Measurements from ENCODE around the gene NUAK1. TPM values are rescaled to one million over a fixed set of nuclear protein-coding genes. Genes with fewer than 3 reads are reported as not detected.

NUAK1 gene
- total RNA-seq, 1 experiment from 2014 or later: 7.9 TPM

DNA sequence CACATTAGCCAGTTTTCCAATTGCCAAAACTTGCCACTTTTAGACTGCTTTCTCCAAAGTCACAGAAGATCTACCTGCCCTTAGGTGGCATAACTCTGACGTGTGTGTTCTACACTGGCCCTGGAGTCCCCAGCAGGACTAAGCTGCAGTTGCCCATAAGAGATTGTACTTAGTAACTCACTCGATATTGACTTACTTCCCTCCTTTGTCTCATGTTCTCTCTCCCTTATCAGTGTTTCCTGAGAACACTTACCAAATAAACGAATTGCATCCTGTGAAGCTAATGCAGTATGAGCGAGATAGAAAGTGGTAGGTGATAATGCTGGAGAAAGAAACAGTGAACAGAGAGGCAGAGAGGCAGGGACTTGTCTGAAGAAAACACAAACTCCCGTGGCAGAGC, 117.2 kb downstream of the NUAK1 start:
- intact Hi-C loops (cut with micrococcal nuclease; ENCODE audit: unreplicated experiment): no loop called here
- no peak overlapping the region for H3K4me3 ChIP-seq
- H3K79me2 ChIP-seq (ENCODE audit: low read depth): no peaks in the 10 kb centered on the region
- no peak overlapping the region for H3K4me2 ChIP-seq
- no peaks in the 10 kb centered on the region for H3K36me3 ChIP-seq (ENCODE audit: low read depth)
- no peak overlapping the region; the same call in 1 of the 2 replicates for H2AFZ ChIP-seq
- ChIA-PET POLR2A (ENCODE audit: unreplicated experiment) (no interaction called here), CTCF (no interaction called here)
- no peak overlapping the region for H3K27ac ChIP-seq
- TF ChIP-seq CTCF (conservative IDR thresholded peaks at IDR 0.05): no peak
- no peak for TF ChIP-seq EZH2 (IDR thresholded peaks at IDR 0.05; ENCODE audit: low read depth)
- no TSS peak for BruUV-seq (replicated peaks)
- no peaks in the 10 kb centered on the region for H4K20me1 ChIP-seq (ENCODE audit: insufficient read depth)
- H3K4me1 ChIP-seq (replicated peaks; ENCODE audit: insufficient read depth): no peaks in the 10 kb centered on the region
- no peaks in the 10 kb centered on the region for H3F3A ChIP-seq (ENCODE audit: insufficient read depth, low read depth)
- H3K9me3 ChIP-seq (ENCODE audit: insufficient read depth, low read depth): peaks cover 17% of the 10 kb centered on the region
- DNase-seq: no peak
- H3K9me2 ChIP-seq (ENCODE audit: insufficient read depth): no peaks in the 10 kb centered on the region
- H3K27me3 ChIP-seq (ENCODE audit: insufficient read depth, low read depth): no peaks in the 10 kb centered on the region

GRCh38 chr12:106020736-106021135, 118.0 kb downstream of the NUAK1 start:
- no TSS peak for BruUV-seq (replicated peaks)
- Histone ChIP-seq H3K9me3 (ENCODE audit: insufficient read depth, low read depth) (peaks cover 17% of the 10 kb centered on the region), H3F3A (ENCODE audit: insufficient read depth, low read depth) (no peaks in the 10 kb centered on the region), H2AFZ (no peak overlapping the region), H3K4me2 (no peak overlapping the region), H4K20me1 (ENCODE audit: insufficient read depth) (no peaks in the 10 kb centered on the region), H3K9me2 (ENCODE audit: insufficient read depth) (no peaks in the 10 kb centered on the region), H3K4me3 (no peak overlapping the region), H3K36me3 (ENCODE audit: low read depth) (no peaks in the 10 kb centered on the region), H3K4me1 (replicated peaks; ENCODE audit: insufficient read depth) (no peaks in the 10 kb centered on the region), H3K27me3 (ENCODE audit: insufficient read depth, low read depth) (no peaks in the 10 kb centered on the region), H3K27ac (no peak overlapping the region), H3K79me2 (ENCODE audit: low read depth) (no peaks in the 10 kb centered on the region)
- intact Hi-C loops (cut with micrococcal nuclease; ENCODE audit: unreplicated experiment): no loop called here
- ChIA-PET CTCF (interaction anchor here (0.7 kb wide), 1 partner anchor 90 kb away, joined by 3 read pairs; no protein-coding TSS in a partner anchor), POLR2A (ENCODE audit: unreplicated experiment) (no interaction called here)
- TF ChIP-seq CTCF (conservative IDR thresholded peaks at IDR 0.05) (no peak), EZH2 (IDR thresholded peaks at IDR 0.05; ENCODE audit: low read depth) (no peak)
- no peak for DNase-seq

DNA sequence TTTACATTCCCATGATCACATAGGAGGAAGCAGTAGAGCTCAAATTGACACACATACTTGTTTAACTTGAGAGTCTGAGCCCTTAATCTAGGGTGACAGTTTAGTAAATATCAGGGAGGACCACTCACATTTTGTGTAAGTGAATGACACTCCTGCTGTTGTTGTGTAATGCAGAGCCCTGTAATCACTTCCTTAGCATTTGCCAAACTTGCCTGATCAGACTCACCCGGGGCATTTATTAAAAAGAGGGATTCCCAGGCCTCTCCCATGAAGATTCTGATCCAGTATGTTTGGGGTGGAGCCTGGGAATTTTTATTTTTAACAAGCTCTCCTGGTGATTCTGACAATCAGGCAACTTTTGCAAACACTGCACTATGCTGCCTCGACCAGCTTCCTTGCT, 119.6 kb downstream of the NUAK1 start:
- CTCF ChIA-PET: no interaction called here
- BruUV-seq (replicated peaks): no TSS peak
- Histone ChIP-seq H3K79me2 (ENCODE audit: low read depth) (no peaks in the 10 kb centered on the region), H3F3A (ENCODE audit: insufficient read depth, low read depth) (no peaks in the 10 kb centered on the region), H3K9me2 (ENCODE audit: insufficient read depth) (no peaks in the 10 kb centered on the region), H4K20me1 (ENCODE audit: insufficient read depth) (no peaks in the 10 kb centered on the region), H3K9me3 (ENCODE audit: insufficient read depth, low read depth) (peaks cover 17% of the 10 kb centered on the region), H3K36me3 (ENCODE audit: low read depth) (no peaks in the 10 kb centered on the region), H3K27me3 (ENCODE audit: insufficient read depth, low read depth) (no peaks in the 10 kb centered on the region), H2AFZ (no peak overlapping the region), H3K27ac (no peak overlapping the region), H3K4me1 (replicated peaks; ENCODE audit: insufficient read depth) (no peaks in the 10 kb centered on the region), H3K4me2 (no peak overlapping the region), H3K4me3 (no peak overlapping the region)
- DNase-seq: no peak
- intact Hi-C loops (cut with micrococcal nuclease; ENCODE audit: unreplicated experiment): no loop called here
- TF ChIP-seq EZH2 (IDR thresholded peaks at IDR 0.05; ENCODE audit: low read depth) (no peak), CTCF (conservative IDR thresholded peaks at IDR 0.05) (no peak)
- POLR2A ChIA-PET (ENCODE audit: unreplicated experiment): no interaction called here
